Natural killer cell (primary cell): ENCODE measurements around the gene INMT. TPM values are rescaled to one million over a fixed set of nuclear protein-coding genes. Genes with fewer than 3 reads are reported as not detected.

Experiments used
- ATAC-seq, 3 donors: fragments of 150-1000 bp in 2 of 3; fragments of 200-7000 bp in 1 of 3; cut with Tn5 transposase; 1 replicate in 1 of 3; 2 replicates in 2 of 3; pipeline ENCODE4 v1.10.0; 2021; ENCODE audit warnings: mild to moderate bottlenecking in 2 of 3, moderate library complexity in 2 of 3
- DNase-seq, 2 donors: peaks; one replicate each; pipeline versions ENCODE4 v3.0.0 to v3.0.0-alpha.2; 2013 to 2021; ENCODE audit warnings: mixed read lengths in 1 of 2
- H3K27ac ChIP-seq: one replicate; pipeline ENCODE4 v1.5.1; 2013; ENCODE audit warnings: mild to moderate bottlenecking, low read length
- H3K27me3 ChIP-seq: one replicate; pipeline ENCODE4 v1.6.1; 2013; ENCODE audit warnings: low read length; ENCODE audit not compliant: control insufficient read depth, insufficient read depth
- H3K36me3 ChIP-seq: one replicate; pipeline ENCODE4 v1.6.1; 2013; ENCODE audit warnings: low read length; ENCODE audit not compliant: control insufficient read depth, insufficient read depth
- H3K4me1 ChIP-seq: one replicate; pipeline ENCODE4 v1.6.1; 2013; ENCODE audit warnings: low read length; ENCODE audit not compliant: control insufficient read depth, insufficient read depth
- H3K4me3 ChIP-seq: one replicate; pipeline ENCODE4 v1.5.1; 2013; ENCODE audit warnings: low read length
- H3K9me3 ChIP-seq: one replicate; pipeline ENCODE4 v1.6.1; 2013; ENCODE audit warnings: low read length; ENCODE audit not compliant: control insufficient read depth, insufficient read depth
- H3K27ac Mint-ChIP-seq, 2 donors: one replicate each; pipeline ENCODE4 v1.8.0; 2022; ENCODE audit warnings: mild to moderate bottlenecking in 2 of 2, mixed read lengths in 2 of 2, moderate library complexity in 1 of 2
- H3K27me3 Mint-ChIP-seq, 2 donors: one replicate each; pipeline ENCODE4 v1.8.0; 2022; ENCODE audit warnings: low read depth in 2 of 2, mixed read lengths in 2 of 2
- H3K36me3 Mint-ChIP-seq: one replicate; pipeline ENCODE4 v1.8.0; 2022; ENCODE audit warnings: mixed read lengths
- H3K4me1 Mint-ChIP-seq, 2 donors: one replicate each; pipeline ENCODE4 v1.8.0; 2022; ENCODE audit warnings: mixed read lengths in 2 of 2
- H3K4me3 Mint-ChIP-seq: one replicate; pipeline ENCODE4 v1.8.0; 2022; ENCODE audit warnings: mild to moderate bottlenecking, moderate library complexity, mixed read lengths
- H3K9me3 Mint-ChIP-seq, 2 donors: one replicate each; pipeline ENCODE4 v1.8.0; 2022; ENCODE audit warnings: mixed read lengths in 2 of 2
- CTCF ChIP-seq: fragments of 200-600 bp; IDR thresholded peaks from one replicate; pipeline ENCODE4 v1.8.0; 2022; ENCODE audit warnings: antibody characterized with exemption
- WGBS: methylation state at CpG from one replicate; pipeline ENCODE4 v1.1.7; 2013; ENCODE audit warnings: missing lambda C conversion rate; ENCODE audit not compliant: insufficient coverage; 5-methylcytosine and 5-hydroxymethylcytosine counted together
- intact Hi-C: fragments of 100-400 bp; cut with micrococcal nuclease; formaldehyde crosslinking; loops from one replicate; pipeline ENCODE4 v1.14.2; 2022
- total RNA-seq, 4 donors: library from RNA; stranded (reverse); fragments of 120-200 nt in 1 of 4; gene quantifications; one replicate each; pipeline versions ENCODE4 v1.2.3 to v1.2.4, GENCODE V29; 2013 to 2022

The INMT gene
- total RNA-seq, 3 donors from 2014 or later (not counting 1 experiment from before 2014, with no cell fraction given) = 0.56 to 1.0 TPM; not detected in 1

- intact Hi-C loops = no loop called here
- Mint-ChIP-seq H3K27me3 (no peaks in the 10 kb centered on the region), H3K36me3 (no peaks in the 10 kb centered on the region), H3K4me3 (no peak overlapping the region), H3K27ac (no peak overlapping the region), H3K9me3 (no peaks in the 10 kb centered on the region), H3K4me1 (peaks cover 39 to 45% of the 10 kb centered on the region in 2 donors)
- no peak overlapping the region for H3K4me3 ChIP-seq
- no peaks in the 10 kb centered on the region for H3K36me3 ChIP-seq
- ATAC-seq (no peak), DNase-seq (no peak)
- TF ChIP-seq CTCF = no peak
- H3K4me1 ChIP-seq = peaks cover 26% of the 10 kb centered on the region
- H3K27ac ChIP-seq = no peak overlapping the region
- WGBS = 100% methylated on average over 2 of the region's 2 CpGs
- H3K9me3 ChIP-seq = no peaks in the 10 kb centered on the region
- no peaks in the 10 kb centered on the region for H3K27me3 ChIP-seq
These were observed 21.8 kb upstream of the INMT start for GRCh38 chr7:30730097-30730496.

DNA sequence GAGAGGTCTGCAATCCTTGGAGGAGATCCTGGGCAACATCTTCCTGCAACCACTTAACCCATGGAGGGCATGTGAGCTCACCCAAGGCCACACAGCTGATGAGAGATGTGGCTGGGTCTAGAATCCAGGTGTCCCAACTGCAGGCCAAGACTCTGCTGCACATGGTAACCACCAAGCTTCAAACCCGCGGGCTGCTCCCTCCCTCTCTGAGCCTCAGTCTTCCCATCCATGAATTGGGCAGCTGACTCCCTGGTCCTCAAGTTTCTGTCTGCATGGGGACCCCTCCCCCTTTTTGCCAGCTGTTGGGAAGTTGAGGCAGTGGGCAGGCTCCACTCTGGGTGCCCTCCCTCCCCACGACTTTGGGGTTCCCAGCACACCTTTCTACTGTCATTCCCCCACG, 20.9 kb upstream of the INMT start:
- intact Hi-C loops = no loop called here
- no peak overlapping the region for H3K27ac ChIP-seq
- WGBS = 84% methylated on average over 4 of the region's 4 CpGs
- Mint-ChIP-seq H3K4me1 (peaks cover 31 to 40% of the 10 kb centered on the region in 2 donors), H3K36me3 (no peaks in the 10 kb centered on the region), H3K27me3 (no peaks in the 10 kb centered on the region), H3K4me3 (no peak overlapping the region), H3K9me3 (no peaks in the 10 kb centered on the region), H3K27ac (no peak overlapping the region)
- no peak overlapping the region for H3K4me3 ChIP-seq
- H3K9me3 ChIP-seq = no peaks in the 10 kb centered on the region
- H3K27me3 ChIP-seq = no peaks in the 10 kb centered on the region
- no peak for TF ChIP-seq CTCF
- no peaks in the 10 kb centered on the region for H3K36me3 ChIP-seq
- H3K4me1 ChIP-seq = peaks cover 31% of the 10 kb centered on the region
- DNase-seq (no peak), ATAC-seq (no peak)

DNA sequence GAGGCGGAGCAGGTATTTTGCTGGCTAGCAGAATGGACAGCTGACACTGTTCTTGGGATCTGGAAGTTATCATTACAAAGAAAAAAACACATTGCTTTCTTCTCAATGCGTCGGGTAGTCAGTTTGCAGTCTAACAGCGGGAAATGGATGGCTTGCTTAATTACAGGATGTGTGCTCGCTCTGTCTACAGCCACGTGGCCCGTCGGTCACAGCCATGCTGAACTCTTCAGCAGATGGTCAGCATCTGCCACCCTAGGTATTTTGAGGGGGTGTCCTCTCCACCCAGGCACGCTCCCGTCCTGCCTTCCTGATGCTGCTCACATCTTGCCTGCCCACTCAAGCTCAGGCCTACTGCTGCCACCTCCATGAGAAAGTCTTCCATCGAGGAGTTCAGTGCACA, 20.4 kb upstream of the INMT start:
- H3K27ac Mint-ChIP-seq = no peak overlapping the region
- ATAC-seq (no peak), DNase-seq (no peak)
- H3K27me3 Mint-ChIP-seq = no peaks in the 10 kb centered on the region
- no peaks in the 10 kb centered on the region for H3K36me3 Mint-ChIP-seq
- H3K4me3 ChIP-seq = no peak overlapping the region
- intact Hi-C loops = no loop called here
- TF ChIP-seq CTCF = no peak
- H3K4me3 Mint-ChIP-seq = no peak overlapping the region
- no peaks in the 10 kb centered on the region for H3K9me3 ChIP-seq
- peaks cover 32 to 34% of the 10 kb centered on the region in 2 donors for H3K4me1 Mint-ChIP-seq
- WGBS = 77% methylated on average over 11 of the region's 11 CpGs
- H3K27ac ChIP-seq = no peak overlapping the region
- no peaks in the 10 kb centered on the region for H3K27me3 ChIP-seq
- no peaks in the 10 kb centered on the region for H3K36me3 ChIP-seq
- H3K4me1 ChIP-seq = peaks cover 30% of the 10 kb centered on the region
- no peaks in the 10 kb centered on the region for H3K9me3 Mint-ChIP-seq

DNA sequence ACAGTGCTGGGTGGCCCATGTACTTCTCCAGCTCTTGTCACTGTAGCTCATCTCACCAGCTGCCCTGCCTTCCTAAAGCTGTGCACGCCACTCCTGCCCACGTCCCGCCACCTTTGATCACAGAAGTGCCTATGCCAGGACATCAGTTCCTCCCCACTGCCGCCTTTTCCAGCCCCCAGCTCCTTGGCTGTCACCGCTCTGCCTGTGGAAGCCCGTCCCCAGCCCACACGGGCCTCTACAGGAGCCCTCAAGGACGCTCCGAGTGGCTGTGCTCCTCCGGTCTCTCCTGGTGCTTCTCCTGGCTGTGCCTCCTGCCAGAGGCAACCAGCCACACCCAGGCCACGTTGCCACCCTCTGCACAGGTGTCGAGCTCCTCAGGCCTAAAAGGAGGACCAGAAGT, 19.3 kb upstream of the INMT start:
- no peak overlapping the region for H3K27ac Mint-ChIP-seq
- no peaks in the 10 kb centered on the region for H3K27me3 Mint-ChIP-seq
- H3K4me3 Mint-ChIP-seq = no peak overlapping the region
- DNase-seq (no peak), ATAC-seq (no peak)
- H3K36me3 Mint-ChIP-seq = no peaks in the 10 kb centered on the region
- H3K36me3 ChIP-seq = no peaks in the 10 kb centered on the region
- peaks cover 28 to 31% of the 10 kb centered on the region in 2 donors for H3K4me1 Mint-ChIP-seq
- WGBS = 88% methylated on average over 12 of the region's 12 CpGs
- H3K9me3 ChIP-seq = no peaks in the 10 kb centered on the region
- H3K4me1 ChIP-seq = peaks cover 20% of the 10 kb centered on the region
- intact Hi-C loops = no loop called here
- no peak overlapping the region for H3K27ac ChIP-seq
- no peaks in the 10 kb centered on the region for H3K9me3 Mint-ChIP-seq
- no peak overlapping the region for H3K4me3 ChIP-seq
- no peaks in the 10 kb centered on the region for H3K27me3 ChIP-seq
- no peak for TF ChIP-seq CTCF
